Ascending aorta (tissue), 2 donors: Measurements from ENCODE around the gene ENTHD1. TPM values are rescaled to one million over a fixed set of nuclear protein-coding genes. Genes with fewer than 3 reads are reported as not detected.

ENCODE experiments used
- DNase-seq, 2 donors: peaks; one replicate each; pipeline ENCODE4 v3.0.0-alpha.2; 2019; ENCODE audit warnings: low spot score in 2 of 2
- H3K27ac ChIP-seq, 2 donors: fragments of 200-600 bp; sonication (generic); one replicate each; pipeline ENCODE4 v1.5.1; 2016 to 2017; ENCODE audit warnings: mild to moderate bottlenecking in 1 of 2
- H3K27me3 ChIP-seq: fragments of 200-600 bp; sonication (generic); one replicate; pipeline ENCODE4 v1.5.1; 2017
- H3K36me3 ChIP-seq, 2 donors: fragments of 200-600 bp; sonication (generic); one replicate each; pipeline ENCODE4 v1.5.1; 2016
- H3K4me1 ChIP-seq, 2 donors: fragments of 200-600 bp; sonication (generic); one replicate each; pipeline ENCODE4 v1.5.1; 2016 to 2017; ENCODE audit warnings: mild to moderate bottlenecking in 1 of 2
- H3K4me3 ChIP-seq, 2 donors: fragments of 200-600 bp; sonication (generic); one replicate each; pipeline ENCODE4 v1.5.1; 2016 to 2017; ENCODE audit warnings: mild to moderate bottlenecking in 1 of 2
- H3K9me3 ChIP-seq, 2 donors: fragments of 200-600 bp; sonication (generic); one replicate each; pipeline ENCODE4 v1.5.1; 2016
- CTCF ChIP-seq, 3 experiments: fragments of 200-600 bp in 2 of 3; fragments of 450-650 bp in 1 of 3; sonication (generic) in 2 of 3; IDR thresholded peaks; one replicate each; pipeline ENCODE4 v1.5.1; 2016 to 2019; ENCODE audit warnings: antibody characterized with exemption in 3 of 3, mild to moderate bottlenecking in 1 of 3, moderate library complexity in 1 of 3
- intact Hi-C: fragments of 100-400 bp; cut with DNase I; formaldehyde crosslinking; loops from one replicate; pipeline ENCODE4 v1.15.1; 2023
- total RNA-seq: library from RNA; depleted of rRNA; stranded (reverse); fragments of >200 nt; gene quantifications from one replicate; pipeline ENCODE4 v1.1.0, GENCODE V29; 2016

ENTHD1 gene
- total RNA-seq, 1 donor from 2014 or later = 0.21 TPM

- Histone ChIP-seq H3K4me3 (no peak overlapping the region), H3K36me3 (no peaks in the 10 kb centered on the region), H3K9me3 (no peaks in the 10 kb centered on the region), H3K4me1 (no peaks in the 10 kb centered on the region), H3K27me3 (no peaks in the 10 kb centered on the region), H3K27ac (no peak overlapping the region)
- intact Hi-C loops = no loop called here
- no peak for TF ChIP-seq CTCF (IDR thresholded peaks at IDR 0.05)
- DNase-seq = no peak
These were observed 46.3 kb upstream of the ENTHD1 start for GRCh38 chr22:39939830-39940229.

DNA sequence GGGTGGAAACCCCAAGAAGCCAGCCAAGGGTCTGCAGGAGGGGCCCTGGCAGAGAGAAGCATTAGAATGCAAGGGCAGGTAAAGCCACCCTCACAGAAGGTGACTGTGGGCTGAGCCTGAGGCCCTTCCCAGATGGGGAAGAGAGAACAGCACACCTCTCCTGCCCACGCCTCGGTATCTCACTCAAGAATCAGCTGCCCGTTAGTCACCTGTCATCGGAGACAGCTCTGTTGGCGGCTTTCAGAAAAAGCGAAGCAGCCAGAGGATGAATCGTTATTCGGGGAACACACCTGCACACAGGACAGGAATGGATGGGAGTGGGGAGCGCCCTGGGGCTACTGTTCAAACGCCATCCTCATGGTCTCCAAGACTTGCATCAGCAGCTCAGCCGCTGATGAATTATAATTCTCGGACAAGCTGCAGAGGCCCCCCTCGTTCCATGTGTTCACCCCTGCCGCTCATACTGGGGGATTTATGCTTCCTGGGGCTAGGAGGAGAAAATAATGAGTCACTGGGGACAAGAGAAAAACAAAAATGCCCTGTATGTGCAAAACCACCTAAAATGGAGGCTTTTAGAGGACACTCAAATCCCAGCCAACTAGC lies 45.0 kb upstream of the ENTHD1 start:
- Histone ChIP-seq H3K9me3 (no peaks in the 10 kb centered on the region), H3K4me1 (no peaks in the 10 kb centered on the region), H3K4me3 (no peak overlapping the region), H3K27ac (no peak overlapping the region), H3K36me3 (no peaks in the 10 kb centered on the region), H3K27me3 (no peaks in the 10 kb centered on the region)
- no peak for DNase-seq
- intact Hi-C loops = no loop called here
- TF ChIP-seq CTCF (IDR thresholded peaks at IDR 0.05) = no peak

GRCh38 chr22:39937906-39938305 lies 44.3 kb upstream of the ENTHD1 start:
- no peaks in the 10 kb centered on the region for H3K9me3 ChIP-seq
- DNase-seq = no peak
- no peak for TF ChIP-seq CTCF (IDR thresholded peaks at IDR 0.05)
- H3K36me3 ChIP-seq = no peaks in the 10 kb centered on the region
- H3K27ac ChIP-seq = no peak overlapping the region
- intact Hi-C loops = no loop called here
- H3K27me3 ChIP-seq = no peaks in the 10 kb centered on the region
- H3K4me3 ChIP-seq = no peak overlapping the region
- no peaks in the 10 kb centered on the region for H3K4me1 ChIP-seq

DNA sequence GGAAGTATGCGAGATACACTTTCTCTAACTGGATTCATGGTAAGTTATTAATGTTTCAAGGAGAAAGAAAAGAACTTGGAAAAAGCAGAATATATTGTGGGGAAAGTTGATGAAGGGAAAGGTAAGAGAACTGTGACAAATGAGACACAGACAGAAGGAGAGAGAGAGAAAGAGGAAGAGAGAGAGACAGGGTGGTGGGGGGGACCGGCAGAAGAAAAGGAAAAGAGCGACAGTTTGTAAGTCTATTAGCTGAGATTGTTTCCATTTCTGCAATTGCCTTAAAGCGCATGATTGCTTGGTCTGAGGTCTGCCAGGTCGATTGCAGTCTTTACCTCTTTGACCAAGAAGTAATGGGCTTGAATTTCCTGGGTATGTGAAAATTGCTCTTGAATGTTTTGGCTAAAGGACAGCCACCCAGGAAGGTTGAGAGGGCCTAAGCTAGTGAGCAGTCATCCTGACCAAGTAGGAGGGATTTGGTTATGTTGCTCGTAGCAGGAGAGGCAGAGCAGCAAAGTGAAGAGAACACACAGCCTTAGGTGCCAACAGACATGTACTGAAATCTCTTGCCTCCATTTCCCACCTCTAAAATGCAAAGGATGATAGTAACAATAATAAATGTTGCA lies 43.1 kb upstream of the ENTHD1 start:
- DNase-seq = no peak
- no peaks in the 10 kb centered on the region for H3K9me3 ChIP-seq
- no peaks in the 10 kb centered on the region for H3K36me3 ChIP-seq
- intact Hi-C loops = no loop called here
- no peaks in the 10 kb centered on the region for H3K27me3 ChIP-seq
- H3K4me1 ChIP-seq = no peaks in the 10 kb centered on the region
- TF ChIP-seq CTCF (IDR thresholded peaks at IDR 0.05) = no peak
- H3K4me3 ChIP-seq = no peak overlapping the region
- H3K27ac ChIP-seq = no peak overlapping the region

- intact Hi-C loops = no loop called here
- H3K9me3 ChIP-seq = no peaks in the 10 kb centered on the region
- no peak overlapping the region for H3K27ac ChIP-seq
- no peak for TF ChIP-seq CTCF (IDR thresholded peaks at IDR 0.05)
- H3K4me1 ChIP-seq = no peaks in the 10 kb centered on the region
- no peak for DNase-seq
- H3K36me3 ChIP-seq = no peaks in the 10 kb centered on the region
- no peak overlapping the region for H3K4me3 ChIP-seq
- H3K27me3 ChIP-seq = no peaks in the 10 kb centered on the region
These were observed 42.1 kb upstream of the ENTHD1 start for GRCh38 chr22:39935612-39936011.
